ENCODE data around the gene LBHD2. TPM values are rescaled to one million over a fixed set of nuclear protein-coding genes. Genes with fewer than 3 reads are reported as not detected.
"Not testable (repeated sequence)": the region's sequence is repeated elsewhere in the genome, so short reads cannot be mapped to it uniquely, and the experiment has no call there.

The LBHD2 gene
- total RNA-seq, 1 donor from 2014 or later, result not detected

DNA sequence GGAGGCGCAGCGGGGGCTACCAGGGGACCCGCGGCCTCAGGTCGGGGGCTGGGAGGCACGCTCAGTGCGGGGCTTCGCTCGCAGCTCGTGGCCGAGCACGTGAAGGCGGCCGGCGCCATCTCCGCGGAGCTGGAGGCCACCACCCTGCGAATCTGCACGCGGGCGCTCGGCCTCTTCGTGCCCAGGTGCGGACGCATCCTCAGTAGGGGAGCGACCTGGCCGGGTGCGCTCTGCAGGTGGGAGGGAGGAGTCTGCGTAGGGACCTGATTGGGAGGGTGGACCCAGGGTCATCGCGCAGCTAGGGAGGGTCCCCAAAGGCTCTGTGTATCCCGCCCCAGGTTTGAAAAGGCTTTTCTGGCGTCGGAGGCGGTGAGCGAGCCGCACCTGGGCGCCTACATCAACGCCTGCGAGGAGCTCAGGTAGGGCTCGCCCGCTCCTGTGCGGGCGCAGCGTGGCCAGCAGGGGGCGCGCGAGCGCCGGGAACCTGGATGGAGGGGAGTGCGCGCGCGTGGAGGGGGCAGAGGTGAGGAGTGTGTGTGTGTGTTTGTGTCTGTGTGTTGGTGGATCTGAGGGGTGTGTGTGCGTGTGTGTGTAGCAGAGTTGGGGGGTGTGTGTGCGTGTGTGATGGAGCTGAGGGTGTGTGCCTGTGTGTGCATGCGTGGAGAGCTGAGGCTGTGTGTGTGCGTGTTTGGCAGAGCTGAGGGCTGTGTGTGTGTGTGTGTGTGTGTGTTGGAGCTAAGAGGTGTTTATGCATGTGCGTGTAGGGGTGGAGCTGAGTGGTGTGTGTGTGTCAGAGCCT is 20.8 kb downstream of the LBHD2 start:
- DNase-seq, result peak; percentile 73

- DNase-seq, result peak; percentile 60
Measured at GRCh38 chr14:103105580-103106150, 21.7 kb downstream of the LBHD2 start.

- no peak for DNase-seq
Measured at GRCh38 chr14:103107455-103107854, 23.4 kb downstream of the LBHD2 start.

GRCh38 chr14:103107941-103108748 is 24.1 kb downstream of the LBHD2 start:
- no peak for DNase-seq

DNA sequence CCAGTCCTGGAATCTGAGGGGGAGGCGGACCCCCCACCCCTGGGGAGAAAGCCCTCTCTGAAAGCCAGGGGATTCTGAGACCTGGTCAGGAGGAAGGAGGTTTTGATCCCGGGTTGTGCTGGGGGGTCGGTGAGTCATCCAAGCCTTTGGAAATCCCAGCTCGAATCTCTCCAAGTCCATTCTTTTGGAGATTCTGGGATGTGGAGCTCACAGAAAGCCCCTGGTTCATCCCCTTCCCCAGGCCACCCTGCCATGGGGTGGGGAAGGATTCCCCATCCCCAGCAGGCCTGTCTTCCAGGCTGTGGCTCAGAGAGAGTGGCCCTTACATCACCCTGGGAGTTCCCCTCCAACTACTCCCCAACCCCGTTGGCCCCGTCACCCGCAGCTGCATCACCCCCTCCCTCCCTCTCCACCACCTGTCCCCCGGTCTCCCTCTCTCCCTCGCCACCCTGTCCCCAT is 24.8 kb downstream of the LBHD2 start:
- peak; percentile 73 for DNase-seq

- DNase-seq, result peak; percentile 87
Measured at GRCh38 chr14:103109535-103110441, 25.8 kb downstream of the LBHD2 start.

DNA sequence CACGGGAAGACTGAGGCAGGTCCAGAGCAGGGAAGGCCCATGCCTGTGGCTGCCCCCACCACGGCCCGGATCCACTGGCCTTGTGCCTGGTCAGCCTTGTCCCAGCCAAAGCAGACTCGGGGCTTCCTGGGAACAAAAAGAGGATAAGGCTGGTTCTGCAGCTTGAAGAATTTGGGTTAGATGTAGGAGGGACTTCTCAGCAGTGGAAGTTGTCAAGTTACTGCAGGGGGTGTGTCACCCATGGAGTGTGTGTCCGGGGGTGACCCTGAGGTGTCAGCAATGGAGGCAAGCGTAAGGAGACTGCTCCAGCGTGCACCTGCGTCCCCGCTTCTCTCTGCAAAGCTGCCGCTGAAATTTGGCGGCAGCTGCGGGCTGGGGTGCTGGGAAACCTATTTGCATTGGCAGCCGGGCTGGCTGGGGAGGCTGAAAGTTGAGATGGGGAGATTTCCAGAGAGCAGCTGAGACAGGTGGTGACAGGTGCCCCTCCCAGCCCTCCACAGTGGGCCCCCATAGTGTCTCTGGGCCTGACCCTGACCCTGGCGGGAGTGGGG is 26.7 kb downstream of the LBHD2 start:
- peak; percentile 85 for DNase-seq

DNA sequence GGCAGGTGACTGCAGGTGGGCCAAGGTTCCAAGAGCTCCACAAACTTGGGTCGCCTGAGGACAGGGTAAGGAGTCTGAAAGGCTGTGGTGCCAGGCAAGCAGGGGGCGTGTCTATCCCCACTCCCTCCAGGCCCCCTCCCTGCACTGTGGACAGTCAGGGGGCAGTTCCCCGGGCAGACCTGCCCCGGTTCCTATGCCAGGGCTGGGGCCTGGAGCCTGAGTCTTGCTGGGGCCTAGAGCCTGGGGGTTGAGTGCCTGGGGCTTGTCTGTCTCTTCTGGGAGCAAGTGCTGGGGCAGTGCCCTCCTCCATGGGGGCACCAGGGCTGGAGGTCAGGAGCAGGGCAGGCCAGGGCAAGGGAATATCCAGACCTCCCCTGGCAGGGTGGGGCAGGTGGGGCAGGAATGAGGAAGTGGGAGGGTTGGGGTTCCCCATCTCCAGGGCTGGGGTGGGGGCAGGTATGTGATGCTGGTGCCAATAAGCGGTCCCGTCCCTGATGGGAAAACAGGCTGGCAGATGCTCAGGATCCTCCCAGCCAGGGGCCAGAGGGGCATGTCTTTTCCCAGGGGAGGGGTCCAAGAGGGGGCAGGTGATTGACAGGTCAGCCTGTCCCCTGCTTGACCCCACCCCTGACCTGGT is 27.3 kb downstream of the LBHD2 start:
- no peak for DNase-seq

- no peak for DNase-seq
Measured at GRCh38 chr14:103112400-103113243, 28.6 kb downstream of the LBHD2 start.

- DNase-seq, result no peak
Measured at GRCh38 chr14:103113303-103113702, 29.3 kb downstream of the LBHD2 start.

- no peak for DNase-seq
Measured at GRCh38 chr14:103113774-103114173, 29.8 kb downstream of the LBHD2 start.

GRCh38 chr14:103115086-103115679 is 31.2 kb downstream of the LBHD2 start:
- not testable (repeated sequence) for DNase-seq

DNA sequence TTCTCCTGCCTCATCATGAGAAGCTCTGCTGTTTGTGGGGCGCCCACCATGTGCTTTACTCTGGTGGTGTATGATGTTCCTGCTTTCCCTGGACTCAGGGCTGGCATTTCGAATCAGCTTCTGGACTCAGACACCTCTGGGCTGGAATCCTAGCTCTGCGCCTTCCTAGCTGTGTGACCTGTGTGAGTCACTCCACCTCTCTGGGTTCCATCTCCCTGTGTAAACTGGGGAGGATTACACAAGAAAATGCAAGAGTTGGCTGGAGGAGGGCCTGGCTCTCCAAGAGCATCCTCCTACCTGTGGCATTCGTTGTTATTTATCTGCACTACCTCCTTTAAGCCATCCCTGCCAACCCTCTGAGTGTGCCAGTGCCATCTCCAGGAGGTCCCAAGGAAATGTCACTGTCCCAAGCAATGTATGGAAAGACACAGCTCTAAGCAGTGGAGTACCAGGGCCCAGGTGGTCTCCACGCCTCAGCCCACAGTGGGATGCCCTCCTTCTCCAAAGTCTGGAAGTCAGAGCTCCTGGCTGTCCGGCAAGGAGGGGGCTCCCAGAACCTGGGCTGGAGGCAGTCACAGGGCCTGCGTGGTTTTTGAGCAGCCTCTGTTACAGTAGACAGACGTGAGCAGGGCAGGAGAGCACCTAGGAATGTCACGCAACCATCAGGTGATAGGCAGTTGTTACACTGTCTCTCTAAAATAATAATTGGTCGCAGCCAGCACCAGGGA is 32.0 kb downstream of the LBHD2 start:
- DNase-seq, result no peak

DNA sequence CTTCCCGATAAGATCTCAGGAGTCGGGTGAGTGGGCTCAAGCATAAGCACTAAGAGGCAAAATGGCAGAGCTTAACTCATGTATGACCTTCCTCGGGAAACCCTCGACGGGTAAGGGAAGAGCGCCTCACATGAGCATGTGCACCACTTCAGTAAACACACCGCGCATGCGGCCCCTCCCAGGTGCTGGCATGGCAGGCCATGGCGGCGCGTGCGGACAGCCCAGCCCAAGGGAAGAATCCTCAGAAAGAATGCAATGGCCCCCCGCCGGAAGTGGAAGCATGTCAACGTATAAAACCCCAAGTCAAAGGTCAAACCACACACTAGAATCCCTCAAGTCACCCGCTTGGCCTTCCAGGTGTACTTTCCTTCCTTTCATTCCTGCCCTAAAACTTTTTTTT is 32.6 kb downstream of the LBHD2 start:
- DNase-seq, result no peak

DNA sequence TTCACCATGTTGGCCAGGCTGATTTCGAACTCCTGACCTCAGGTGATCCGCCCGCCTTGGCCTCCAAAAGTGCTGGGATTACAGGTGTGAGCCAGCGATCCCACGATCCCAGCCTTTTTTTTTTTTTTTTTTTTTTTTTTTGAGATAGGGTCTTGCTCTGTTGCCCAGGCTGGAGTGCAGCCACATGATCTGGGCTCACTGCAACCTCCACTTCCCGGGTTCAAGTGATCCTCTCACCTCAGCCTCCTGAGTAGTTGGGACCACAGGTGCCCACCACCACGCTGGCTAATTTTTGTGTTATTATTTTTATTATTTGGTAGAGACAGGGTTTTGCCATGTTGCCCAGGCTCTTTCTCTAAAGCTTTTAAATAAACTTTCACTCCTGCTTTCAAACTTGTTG is 33.5 kb downstream of the LBHD2 start:
- DNase-seq, result not testable (repeated sequence)

DNA sequence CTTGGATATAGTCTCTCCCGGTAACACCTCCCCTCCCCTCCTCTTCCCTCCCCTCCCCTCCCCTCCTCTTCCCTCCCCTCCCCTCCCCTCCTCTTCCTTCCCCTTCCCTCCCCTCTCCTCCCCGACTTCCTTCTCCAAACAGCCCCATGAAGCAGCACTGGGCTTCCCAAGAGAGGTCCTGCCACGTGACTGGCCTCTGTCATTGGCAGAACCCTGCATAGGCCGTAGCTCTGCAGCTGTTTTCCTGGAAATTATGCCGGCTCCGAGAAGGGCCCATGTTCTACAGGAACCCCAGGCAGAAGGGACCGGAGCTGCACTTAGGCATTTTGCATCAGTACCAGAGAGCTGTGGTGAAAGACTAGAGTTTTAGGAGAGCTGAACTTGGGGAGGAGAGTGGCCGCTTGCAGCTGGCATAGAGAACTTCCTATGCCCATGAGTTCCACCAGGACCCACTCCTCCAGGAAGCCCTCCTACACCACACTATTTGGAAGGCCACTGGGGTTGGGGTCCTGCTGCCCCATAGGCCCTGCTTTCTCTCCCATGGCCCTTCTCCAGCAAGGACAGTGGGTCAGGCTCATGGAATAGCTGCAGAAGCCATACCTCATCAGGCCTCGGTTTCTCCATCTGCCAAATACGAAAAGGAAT is 34.1 kb downstream of the LBHD2 start:
- peak; percentile 89 for DNase-seq

DNA sequence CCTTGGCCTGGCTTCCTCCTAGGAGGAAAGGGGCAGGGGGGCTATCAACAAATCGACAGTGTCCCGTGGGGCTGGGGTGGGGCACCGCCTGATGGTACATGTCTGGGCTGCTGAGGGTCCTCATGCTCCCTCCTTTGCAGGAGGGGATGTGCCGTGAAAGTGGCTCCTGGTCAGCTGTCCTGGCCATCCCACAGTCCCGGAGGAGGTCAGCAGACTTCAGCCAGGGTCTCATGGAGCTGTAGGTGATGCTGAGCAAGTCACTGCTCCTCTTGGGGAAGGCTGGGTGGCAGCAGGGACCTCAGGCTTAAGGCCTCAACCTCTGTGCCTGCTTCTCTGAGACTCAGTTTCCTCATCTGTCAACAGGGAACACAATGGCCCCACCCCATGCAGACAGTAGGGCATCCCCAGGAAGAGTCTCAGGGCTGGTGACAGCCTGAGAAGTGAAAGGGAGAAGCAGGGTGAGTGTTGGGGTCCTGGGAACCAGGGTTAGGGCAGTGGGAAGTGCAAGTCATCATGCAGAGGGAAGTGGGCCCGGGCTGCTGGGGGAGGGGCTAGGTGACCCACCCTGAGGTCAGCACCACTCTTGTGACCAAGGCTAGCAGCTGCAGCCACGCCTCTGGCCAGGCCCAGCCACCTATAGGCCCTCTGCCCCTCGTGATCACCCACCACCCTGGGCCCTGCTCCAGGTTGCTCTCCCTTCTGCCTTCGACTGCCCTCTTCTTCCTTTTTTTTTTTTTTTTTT is 34.8 kb downstream of the LBHD2 start:
- DNase-seq, result no peak

DNA sequence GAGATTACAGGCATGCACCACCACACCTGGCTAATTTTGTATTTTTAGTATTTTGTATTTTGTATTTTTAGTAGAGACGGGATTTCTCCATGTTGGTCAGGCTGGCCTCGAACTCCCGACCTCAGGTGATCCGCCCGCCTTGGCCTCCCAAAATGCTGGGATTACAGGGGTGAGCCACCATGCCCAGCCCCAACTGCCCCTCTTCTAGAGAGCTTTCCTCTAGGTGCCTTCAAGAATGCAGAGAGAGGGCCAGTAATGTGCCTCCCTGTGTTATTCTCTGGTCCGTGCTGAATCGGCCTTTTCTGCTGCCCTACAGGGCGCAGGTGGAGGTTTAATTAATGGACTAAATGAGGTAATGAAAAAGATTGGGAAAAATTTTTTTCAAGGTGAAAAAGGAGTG is 35.5 kb downstream of the LBHD2 start:
- not testable (repeated sequence) for DNase-seq
